Endodermal cell (in vitro differentiated cells): Measurements from ENCODE around the gene TULP1. TPM values are rescaled to one million over a fixed set of nuclear protein-coding genes. Genes with fewer than 3 reads are reported as not detected.

Experiments used
- DNase-seq: peaks from one replicate; pipeline ENCODE4 v3.0.0-alpha.2; 2017
- H3K27ac ChIP-seq: 2 replicates; pipeline ENCODE4 v1.5.1; 2013; ENCODE audit warnings: mild to moderate bottlenecking, low read depth, low read length, moderate library complexity
- H3K27me3 ChIP-seq: 2 replicates; pipeline ENCODE4 v1.6.1; 2013; ENCODE audit warnings: mild to moderate bottlenecking, low read length, moderate library complexity; ENCODE audit not compliant: insufficient read depth, control insufficient read depth, poor library complexity, severe bottlenecking
- H3K36me3 ChIP-seq: 2 replicates; pipeline ENCODE4 v1.7.0; 2013; ENCODE audit warnings: mild to moderate bottlenecking, low read length, moderate library complexity; ENCODE audit not compliant: control insufficient read depth, insufficient read depth
- H3K4me1 ChIP-seq: one replicate; pipeline ENCODE4 v1.7.0; 2013; ENCODE audit warnings: low read length; ENCODE audit not compliant: control insufficient read depth, insufficient read depth
- H3K4me3 ChIP-seq: 2 replicates; pipeline ENCODE4 v1.5.1; 2013; ENCODE audit warnings: mild to moderate bottlenecking, low read length, moderate library complexity
- H3K9ac ChIP-seq: 2 replicates; pipeline ENCODE4 v1.6.1; 2013; ENCODE audit warnings: mild to moderate bottlenecking, low read length, moderate library complexity; ENCODE audit not compliant: poor library complexity, severe bottlenecking; ENCODE audit errors: extremely low read depth
- H3K9me3 ChIP-seq: 2 replicates; pipeline ENCODE4 v1.6.1; 2013; ENCODE audit warnings: mild to moderate bottlenecking, low read length, moderate library complexity; ENCODE audit not compliant: control insufficient read depth
- H3K27ac Mint-ChIP-seq: 2 replicates; pipeline ENCODE4 v1.8.0; 2020; ENCODE audit warnings: mixed read lengths
- H3K27me3 Mint-ChIP-seq: 2 replicates; pipeline ENCODE4 v1.8.0; 2021; ENCODE audit warnings: mild to moderate bottlenecking, mixed read lengths; ENCODE audit not compliant: insufficient read depth
- H3K36me3 Mint-ChIP-seq: 2 replicates; pipeline ENCODE4 v1.8.0; 2020; ENCODE audit warnings: low read depth, mixed read lengths
- H3K4me1 Mint-ChIP-seq: 2 replicates; pipeline ENCODE4 v1.8.0; 2020; ENCODE audit warnings: mixed read lengths
- H3K4me3 Mint-ChIP-seq: 2 replicates; pipeline ENCODE4 v1.8.0; 2020; ENCODE audit warnings: mild to moderate bottlenecking, moderate library complexity, mixed read lengths
- H3K9me3 Mint-ChIP-seq: 2 replicates; pipeline ENCODE4 v1.8.0; 2020; ENCODE audit warnings: mild to moderate bottlenecking, mixed read lengths
- CTCF ChIP-seq: fragments of 200-600 bp; sonication (generic); conservative IDR thresholded peaks from 2 replicates; pipeline ENCODE4 v1.5.0; 2021; ENCODE audit warnings: antibody characterized with exemption, mild to moderate bottlenecking
- WGBS, 2 experiments: methylation state at CpG; one replicate each; pipeline versions ENCODE4 v1.1.5 to v1.1.7; 2013; ENCODE audit warnings: missing lambda C conversion rate in 2 of 2, mixed read lengths in 1 of 2; ENCODE audit not compliant: insufficient coverage in 1 of 2, insufficient read length in 1 of 2; 5-methylcytosine and 5-hydroxymethylcytosine counted together
- total RNA-seq, 2 donors: library from RNA; stranded (reverse); fragmentation: NEBNext Ultra II Directional in 1 of 2; extraction: Animal tissue kit (Norgen Biotek cat#: 25700) in 1 of 2; gene quantifications; 2 replicates in 1 of 2; 3 replicates in 1 of 2; pipeline ENCODE4 v1.2.1, GENCODE V29; 2021

The TULP1 gene
- total RNA-seq, 2 donors from 2014 or later, result 0.29 to 4.0 TPM

DNA sequence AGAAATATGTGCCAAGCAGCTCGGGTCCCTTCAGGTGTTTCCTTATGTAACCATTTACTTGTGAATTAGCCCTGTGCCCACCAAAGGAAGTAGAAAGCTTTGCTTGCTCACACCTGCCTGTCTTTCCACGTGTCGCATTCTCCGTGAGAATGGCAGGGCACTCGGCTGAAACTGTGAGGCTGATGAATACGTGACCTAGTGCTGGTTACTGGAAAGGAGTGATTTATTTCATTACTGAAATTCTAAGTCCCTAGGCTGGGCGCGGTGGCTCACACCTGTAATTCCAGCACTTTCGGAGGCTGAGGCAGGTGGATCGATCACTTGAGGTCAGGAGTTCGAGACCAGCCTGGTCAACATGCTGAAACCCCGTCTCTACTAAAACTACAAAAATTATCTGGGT is 45.9 kb upstream of the TULP1 start:
- TF ChIP-seq CTCF, result no peak
- no peaks in the 10 kb centered on the region for H3K9me3 Mint-ChIP-seq
- no peaks in the 10 kb centered on the region for H3K27me3 Mint-ChIP-seq
- H3K9ac ChIP-seq, result no peak overlapping the region
- no peak for DNase-seq
- 91 to 93% methylated on average over 10 to 12 of the region's 12 CpGs for WGBS, 2 experiments
- H3K4me3 ChIP-seq, result no peak overlapping the region
- H3K4me3 Mint-ChIP-seq, result no peak overlapping the region
- no peaks in the 10 kb centered on the region for H3K4me1 ChIP-seq
- no peaks in the 10 kb centered on the region for H3K36me3 Mint-ChIP-seq
- H3K27ac ChIP-seq, result no peak overlapping the region
- H3K27ac Mint-ChIP-seq, result no peak overlapping the region
- no peaks in the 10 kb centered on the region for H3K9me3 ChIP-seq
- H3K4me1 Mint-ChIP-seq, result no peaks in the 10 kb centered on the region
- H3K36me3 ChIP-seq, result no peaks in the 10 kb centered on the region
- H3K27me3 ChIP-seq, result no peaks in the 10 kb centered on the region

DNA sequence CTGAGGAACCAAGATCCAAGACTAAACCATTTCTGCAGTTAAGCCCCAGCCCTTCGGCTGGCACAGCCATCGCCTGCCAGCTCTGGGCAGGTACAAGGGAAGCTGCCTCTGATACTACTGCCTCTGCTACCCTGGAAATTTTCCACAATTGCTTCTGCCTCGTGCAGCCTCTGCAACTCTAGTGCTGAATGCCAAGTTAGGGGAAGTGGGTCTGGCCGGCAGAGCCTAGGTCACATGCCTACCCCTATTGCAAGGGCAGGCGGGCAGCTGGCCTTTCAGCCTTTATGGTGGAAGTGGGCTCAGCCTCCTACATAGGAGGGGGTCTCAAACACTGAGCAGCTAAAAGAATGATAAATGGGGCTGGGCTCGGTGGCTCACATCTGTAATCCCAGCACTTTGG is 44.5 kb upstream of the TULP1 start:
- Histone ChIP-seq H3K9ac (no peak overlapping the region), H3K9me3 (no peaks in the 10 kb centered on the region), H3K36me3 (no peaks in the 10 kb centered on the region), H3K27me3 (no peaks in the 10 kb centered on the region), H3K27ac (no peak overlapping the region), H3K4me1 (no peaks in the 10 kb centered on the region), H3K4me3 (no peak overlapping the region)
- Mint-ChIP-seq H3K36me3 (no peaks in the 10 kb centered on the region), H3K4me1 (no peaks in the 10 kb centered on the region), H3K27ac (no peak overlapping the region), H3K4me3 (no peak overlapping the region), H3K27me3 (no peaks in the 10 kb centered on the region), H3K9me3 (no peaks in the 10 kb centered on the region)
- 83 to 90% methylated on average over 3 to 6 of the region's 6 CpGs for WGBS, 2 experiments
- no peak for DNase-seq
- no peak for TF ChIP-seq CTCF

DNA sequence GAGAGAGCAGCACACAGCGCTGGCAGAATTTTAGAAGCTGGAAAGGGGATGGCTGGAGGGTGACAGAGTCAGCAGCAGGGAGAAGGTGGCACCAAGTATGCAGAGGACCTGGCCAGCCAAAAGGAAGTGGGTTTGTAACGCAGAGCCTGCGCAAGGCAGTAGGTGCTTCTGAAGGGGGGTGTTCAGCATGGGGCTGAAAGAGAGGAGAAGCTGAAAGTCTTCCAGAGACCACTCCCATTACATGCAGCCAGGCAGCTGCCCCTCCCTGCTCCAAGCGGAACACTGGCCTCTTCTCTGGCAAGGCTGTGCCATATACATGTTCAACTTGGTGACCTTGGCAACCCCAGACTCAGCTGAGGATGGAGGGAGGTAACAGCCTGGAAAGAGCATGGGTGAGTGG is 42.1 kb upstream of the TULP1 start:
- Histone ChIP-seq H3K36me3 (no peaks in the 10 kb centered on the region), H3K4me3 (no peak overlapping the region), H3K4me1 (no peaks in the 10 kb centered on the region), H3K9ac (no peak overlapping the region), H3K27ac (no peak overlapping the region), H3K27me3 (no peaks in the 10 kb centered on the region), H3K9me3 (no peaks in the 10 kb centered on the region)
- TF ChIP-seq CTCF, result no peak
- Mint-ChIP-seq H3K4me1 (no peaks in the 10 kb centered on the region), H3K36me3 (no peaks in the 10 kb centered on the region), H3K9me3 (peaks cover 5% of the 10 kb centered on the region), H3K27ac (no peak overlapping the region), H3K27me3 (no peaks in the 10 kb centered on the region), H3K4me3 (no peak overlapping the region)
- WGBS, 2 experiments, result 89 to 94% methylated on average over 3 to 4 of the region's 4 CpGs
- no peak for DNase-seq
